T follicular helper cell (primary cell): ENCODE results near the gene ATP9A.
"Not testable (repeated sequence)": the region's sequence is repeated elsewhere in the genome, so short reads cannot be mapped to it uniquely, and the experiment has no call there.

Experiments
- DNase-seq: peaks from one replicate; pipeline ENCODE4 v3.0.0-alpha.2; 2020; ENCODE audit warnings: low read depth

ATP9A gene

DNA sequence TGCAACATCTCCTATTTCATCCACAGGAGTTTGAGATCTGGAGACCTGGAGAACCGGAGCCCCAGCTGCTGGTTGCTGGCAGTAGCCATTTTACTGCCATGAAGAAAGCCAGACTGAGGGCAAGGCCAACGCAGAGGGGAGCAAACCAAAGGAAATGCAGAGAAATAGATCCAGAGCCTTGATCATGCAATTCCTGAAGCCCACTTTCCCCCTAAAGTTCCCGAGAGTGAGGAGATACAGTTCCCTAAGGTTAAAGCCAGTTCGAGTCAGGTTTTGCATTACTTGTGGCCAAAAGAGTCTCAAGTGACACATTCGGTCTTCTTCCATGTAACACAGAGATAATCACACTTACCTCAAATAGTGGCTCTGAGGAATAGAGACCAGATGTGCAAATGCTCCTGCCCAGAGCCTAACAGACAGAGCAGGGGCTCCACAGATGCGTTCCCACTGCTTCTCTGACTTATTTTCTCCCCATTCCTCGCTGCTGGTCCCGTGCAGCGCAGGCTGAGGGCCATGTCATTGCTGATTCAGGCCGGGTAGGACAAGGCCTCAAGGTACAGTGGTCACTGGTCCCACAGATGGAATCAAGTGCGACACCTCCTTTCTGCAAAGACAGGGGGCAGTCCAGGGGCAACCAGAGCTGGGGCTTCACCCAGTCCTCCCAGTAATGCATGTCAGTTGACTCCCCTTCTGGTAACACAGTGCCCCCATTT is 190.6 kb downstream of the ATP9A start:
- no peak for DNase-seq

GRCh38 chr20:51575486-51575885 is 192.7 kb downstream of the ATP9A start:
- no peak for DNase-seq

- DNase-seq: no peak
Measured at GRCh38 chr20:51574248-51575033, 193.7 kb downstream of the ATP9A start.

DNA sequence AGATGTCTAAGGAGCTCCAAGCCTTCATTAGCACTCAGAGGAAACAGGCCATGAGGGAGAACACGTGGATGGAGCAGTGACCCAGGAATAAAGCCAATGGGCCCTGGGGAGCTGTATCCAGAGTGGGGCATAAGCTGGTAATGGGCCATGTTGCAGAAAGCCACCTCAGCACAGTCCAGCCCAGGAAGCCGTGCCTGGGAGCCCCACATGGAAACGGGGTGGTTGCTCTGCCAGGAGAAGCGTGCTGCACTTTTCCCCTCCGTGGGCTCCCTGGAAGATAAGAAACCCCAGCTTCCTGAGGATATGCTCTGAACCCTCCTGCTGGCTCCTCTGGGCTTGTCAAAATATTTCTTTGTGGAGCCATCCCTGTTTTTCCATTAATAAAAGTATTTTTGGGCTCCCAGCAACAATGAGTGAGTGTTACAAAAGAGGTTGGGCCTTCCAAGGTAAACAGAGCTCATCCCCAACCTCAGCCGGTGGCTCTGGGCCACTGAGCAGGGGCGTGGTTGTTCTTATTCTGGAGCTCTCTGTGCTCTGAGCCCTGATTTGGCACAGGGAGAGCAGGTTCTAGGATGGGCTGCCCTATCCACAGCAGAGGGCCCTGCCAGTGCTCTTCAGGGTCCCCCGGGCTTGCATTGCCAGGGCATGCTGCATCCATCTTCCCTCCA is 194.5 kb downstream of the ATP9A start:
- DNase-seq: no peak

GRCh38 chr20:51571460-51571794 is 196.8 kb downstream of the ATP9A start:
- no peak for DNase-seq

- DNase-seq: no peak
Measured at GRCh38 chr20:51570739-51571459, 197.3 kb downstream of the ATP9A start.

GRCh38 chr20:51569815-51570738 is 198.1 kb downstream of the ATP9A start:
- DNase-seq: no peak

DNA sequence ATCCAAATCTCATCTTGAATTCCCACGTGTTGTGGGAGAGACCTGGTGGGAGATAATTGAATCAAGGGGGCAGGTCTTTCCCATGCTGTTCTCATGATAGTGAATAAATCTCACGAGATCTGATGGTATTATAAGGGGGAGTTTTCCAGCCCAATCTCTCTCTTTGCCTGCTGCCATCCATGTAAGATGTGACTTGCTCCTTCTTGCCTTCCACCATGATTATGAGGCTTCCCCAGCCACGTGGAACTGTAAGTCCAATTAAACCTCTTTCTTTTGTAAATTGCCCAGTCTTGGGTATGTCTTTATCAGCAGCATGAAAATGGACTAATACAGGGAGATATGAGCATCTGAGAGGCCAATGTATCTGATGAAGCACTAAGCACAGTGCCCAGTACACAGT is 199.7 kb downstream of the ATP9A start:
- not testable (repeated sequence) for DNase-seq

- DNase-seq: no peak
Measured at GRCh38 chr20:51567622-51568021, 200.6 kb downstream of the ATP9A start.

- no peak for DNase-seq
Measured at GRCh38 chr20:51566594-51566993, 201.6 kb downstream of the ATP9A start.

GRCh38 chr20:51565298-51566144 is 202.7 kb downstream of the ATP9A start:
- no peak for DNase-seq

- DNase-seq: no peak
Measured at GRCh38 chr20:51563486-51564332, 204.5 kb downstream of the ATP9A start.

- DNase-seq: no peak
Measured at GRCh38 chr20:51563174-51563485, 205.1 kb downstream of the ATP9A start.

DNA sequence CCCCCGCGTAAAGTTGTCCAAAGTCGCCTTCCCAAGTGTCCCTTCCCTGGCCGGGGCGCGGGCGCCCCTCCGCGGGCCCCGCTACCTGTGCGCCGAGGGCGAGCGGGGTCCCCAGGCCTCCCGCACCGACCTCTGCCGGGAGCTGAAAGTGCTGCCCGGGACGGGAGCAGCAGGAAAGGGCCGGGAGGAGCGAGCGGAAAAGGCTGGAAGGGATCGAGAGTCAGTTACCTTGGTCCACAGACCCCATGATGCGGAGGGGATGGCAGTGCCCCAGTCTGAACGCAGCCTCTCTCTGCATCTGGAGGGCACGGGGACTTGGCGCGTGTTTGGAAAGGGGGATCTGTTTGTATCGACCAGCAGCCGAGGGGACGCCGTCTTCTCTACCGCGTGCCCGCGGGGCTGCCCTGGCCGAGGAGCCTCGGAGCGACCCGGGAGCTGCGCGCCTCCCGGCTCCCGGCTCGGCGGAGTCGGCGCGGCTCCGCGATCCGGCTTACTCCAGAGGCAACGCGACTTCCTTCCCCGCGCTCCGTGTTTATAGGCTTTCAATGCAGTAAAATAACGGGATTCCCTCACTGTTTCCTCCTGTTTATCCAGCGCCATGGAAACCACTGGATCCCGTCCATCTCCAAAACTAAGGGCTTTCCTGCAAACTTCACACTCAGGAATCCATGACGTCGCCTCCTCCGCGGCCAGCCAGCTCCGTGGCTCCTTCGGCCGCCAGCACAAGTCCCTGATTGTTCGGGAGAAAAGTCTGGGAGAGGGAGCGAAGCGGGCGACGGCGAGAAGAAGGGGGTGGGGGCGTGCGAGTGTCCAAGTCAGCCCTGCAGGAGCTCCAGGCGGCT is 205.6 kb downstream of the ATP9A start:
- DNase-seq: no peak

DNA sequence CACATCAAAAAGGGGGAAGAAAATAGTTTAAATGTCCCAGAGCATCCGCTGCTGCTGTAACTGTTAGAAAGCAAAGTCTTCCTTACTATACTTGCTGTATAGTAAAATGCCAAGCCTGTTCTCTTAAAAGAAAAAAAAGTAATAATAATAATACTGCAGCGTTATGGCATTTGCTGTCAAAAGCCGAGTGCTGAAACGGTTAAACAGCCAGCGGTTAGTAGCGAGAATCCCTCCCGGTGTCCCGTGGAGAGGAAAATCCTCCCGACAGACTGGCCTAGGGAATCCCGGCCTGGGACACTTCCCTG is 206.2 kb downstream of the ATP9A start:
- DNase-seq: no peak

- no peak for DNase-seq
Measured at GRCh38 chr20:51560550-51561307, 207.5 kb downstream of the ATP9A start.

DNA sequence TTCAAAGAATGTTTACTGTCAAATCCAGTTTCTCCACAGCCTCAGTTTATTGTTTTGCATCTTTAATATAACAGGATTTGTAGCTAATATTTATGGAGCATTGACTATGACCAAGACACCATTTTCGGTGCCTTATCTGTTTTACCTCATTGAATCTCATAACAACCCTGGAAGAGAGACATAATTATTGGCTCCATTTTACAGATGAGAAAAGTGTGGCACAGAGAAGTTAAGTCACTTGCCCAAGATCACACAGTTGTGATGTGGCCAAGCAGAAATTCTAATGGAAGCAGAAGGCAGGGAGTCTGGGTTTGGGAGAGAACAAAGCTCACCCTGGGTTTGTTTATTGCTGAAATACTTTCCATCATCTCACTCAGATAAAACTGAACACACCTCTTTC is 208.1 kb downstream of the ATP9A start:
- no peak for DNase-seq

DNA sequence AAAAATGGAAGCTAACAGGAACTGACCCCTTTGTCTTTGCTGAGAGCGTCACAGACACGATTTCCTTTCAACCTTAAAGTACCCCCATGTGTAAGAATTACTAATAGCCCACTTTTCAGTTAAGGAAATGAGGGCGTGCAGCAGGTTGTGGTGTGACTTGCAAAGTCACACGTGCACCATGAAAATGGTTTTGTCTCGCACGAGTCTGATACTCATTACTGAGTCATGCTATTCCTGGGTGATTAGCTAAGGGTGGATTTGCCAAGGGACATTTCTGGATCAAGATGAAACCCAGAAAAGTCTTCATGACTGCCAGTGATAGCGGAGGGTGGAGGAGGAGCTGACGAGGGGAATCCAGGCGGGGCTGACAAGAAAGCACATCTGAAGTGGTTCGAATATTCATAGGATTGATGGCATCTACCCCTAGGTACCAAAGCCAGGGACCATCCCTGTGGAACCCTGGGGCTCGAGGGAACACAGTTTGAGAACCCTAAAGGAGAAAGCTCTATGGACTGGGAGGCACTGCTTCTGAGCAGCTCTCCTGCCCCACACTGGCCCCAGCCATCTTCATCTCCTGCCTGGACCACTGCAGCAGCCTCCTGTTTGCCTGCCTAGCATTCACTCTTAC is 213.5 kb downstream of the ATP9A start:
- no peak for DNase-seq
